Skeletal muscle satellite cell (primary cell): ENCODE measurements around the gene EEPD1.

Source experiments
- H3K27me3 ChIP-seq: 2 replicates; pipeline ENCODE4 v1.7.0; 2013; ENCODE audit warnings: low read length; ENCODE audit not compliant: control insufficient read depth, insufficient read depth
- H3K36me3 ChIP-seq: 2 replicates; pipeline ENCODE4 v1.7.0; 2013; ENCODE audit warnings: mild to moderate bottlenecking, control low read depth, low read length; ENCODE audit not compliant: insufficient read depth
- H3K4me1 ChIP-seq: 2 replicates; pipeline ENCODE4 v1.7.0; 2013; ENCODE audit warnings: low read length; ENCODE audit not compliant: control insufficient read depth, insufficient read depth
- H3K4me2 ChIP-seq: 2 replicates; pipeline ENCODE4 v1.7.0; 2013; ENCODE audit warnings: mild to moderate bottlenecking, low read length
- H3K4me3 ChIP-seq: 2 replicates; pipeline ENCODE4 v1.7.0; 2013; ENCODE audit warnings: low read length
- H3K9ac ChIP-seq: 2 replicates; pipeline ENCODE4 v1.7.0; 2013; ENCODE audit warnings: mild to moderate bottlenecking, low read depth, low read length, moderate library complexity
- H3K9me3 ChIP-seq: replicated peaks from 2 replicates; pipeline ENCODE4 v1.7.0; 2013; ENCODE audit warnings: mild to moderate bottlenecking, control low read depth, low read length

The EEPD1 gene

DNA sequence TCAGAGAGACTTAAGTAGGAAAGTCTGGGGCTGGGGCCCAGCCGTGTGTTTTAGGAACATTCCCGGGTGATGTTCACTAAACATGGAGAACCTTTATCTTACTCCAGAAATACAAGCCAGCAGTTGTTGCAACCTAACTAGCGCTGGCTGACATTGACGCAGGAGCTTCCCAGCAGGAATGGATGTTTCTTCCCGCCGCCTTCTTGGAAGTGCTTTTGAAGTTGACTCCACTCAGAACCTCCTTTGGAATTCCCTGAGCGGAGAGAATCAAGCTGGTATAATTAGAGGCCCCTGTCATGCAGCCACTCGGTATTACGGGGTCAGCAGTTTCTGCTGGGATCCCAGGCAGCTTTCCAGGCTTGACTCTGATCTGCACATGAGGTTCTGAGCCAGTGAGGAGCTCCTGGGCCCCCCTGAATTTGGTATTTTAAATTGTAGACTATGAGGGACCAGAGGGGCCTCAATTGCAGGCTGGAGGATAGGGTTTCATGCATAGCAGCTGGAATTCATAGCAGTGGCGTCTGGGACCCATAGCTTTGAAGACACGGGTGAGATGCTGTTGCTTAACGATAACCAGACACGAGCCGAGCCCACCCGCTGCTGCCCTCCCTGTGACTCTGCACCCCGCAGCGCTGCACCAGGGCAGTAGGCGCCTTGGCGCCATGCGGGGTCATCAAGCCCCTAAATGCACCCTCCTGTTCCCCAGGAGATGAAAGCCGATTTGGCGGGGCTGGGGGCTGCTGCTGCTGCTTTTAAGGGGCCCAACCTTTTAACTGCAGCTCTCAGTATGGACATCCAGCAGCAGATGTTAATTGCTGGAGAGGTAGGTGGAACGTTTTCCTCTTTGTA, 61.8 kb downstream of the EEPD1 start:
- Histone ChIP-seq H3K4me2 (no peak overlapping the region), H3K4me3 (no peak overlapping the region), H3K4me1 (peaks cover 4% of the 10 kb centered on the region), H3K9ac (no peak overlapping the region), H3K27me3 (no peaks in the 10 kb centered on the region), H3K36me3 (no peaks in the 10 kb centered on the region), H3K9me3 (no peaks in the 10 kb centered on the region)

DNA sequence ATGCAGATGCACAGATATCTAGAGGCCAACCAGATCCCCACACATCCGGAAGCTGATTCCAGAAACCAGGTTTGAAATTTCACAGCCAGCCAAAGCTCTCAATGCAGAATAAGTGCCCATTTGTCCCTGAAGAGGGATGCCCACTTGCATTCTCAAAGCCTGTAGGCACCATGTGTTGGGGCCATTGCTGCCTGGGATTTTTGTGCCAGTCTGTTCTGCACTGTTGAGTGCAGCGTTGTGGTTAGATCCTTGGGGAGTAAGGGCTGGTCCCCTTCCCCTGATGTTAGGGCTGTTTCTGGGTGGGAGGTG, 62.4 kb downstream of the EEPD1 start:
- no peak overlapping the region for H3K9ac ChIP-seq
- H3K9me3 ChIP-seq, result no peaks in the 10 kb centered on the region
- H3K4me1 ChIP-seq, result peaks cover 3% of the 10 kb centered on the region
- no peaks in the 10 kb centered on the region for H3K27me3 ChIP-seq
- no peak overlapping the region for H3K4me3 ChIP-seq
- H3K4me2 ChIP-seq, result no peak overlapping the region
- H3K36me3 ChIP-seq, result no peaks in the 10 kb centered on the region

DNA sequence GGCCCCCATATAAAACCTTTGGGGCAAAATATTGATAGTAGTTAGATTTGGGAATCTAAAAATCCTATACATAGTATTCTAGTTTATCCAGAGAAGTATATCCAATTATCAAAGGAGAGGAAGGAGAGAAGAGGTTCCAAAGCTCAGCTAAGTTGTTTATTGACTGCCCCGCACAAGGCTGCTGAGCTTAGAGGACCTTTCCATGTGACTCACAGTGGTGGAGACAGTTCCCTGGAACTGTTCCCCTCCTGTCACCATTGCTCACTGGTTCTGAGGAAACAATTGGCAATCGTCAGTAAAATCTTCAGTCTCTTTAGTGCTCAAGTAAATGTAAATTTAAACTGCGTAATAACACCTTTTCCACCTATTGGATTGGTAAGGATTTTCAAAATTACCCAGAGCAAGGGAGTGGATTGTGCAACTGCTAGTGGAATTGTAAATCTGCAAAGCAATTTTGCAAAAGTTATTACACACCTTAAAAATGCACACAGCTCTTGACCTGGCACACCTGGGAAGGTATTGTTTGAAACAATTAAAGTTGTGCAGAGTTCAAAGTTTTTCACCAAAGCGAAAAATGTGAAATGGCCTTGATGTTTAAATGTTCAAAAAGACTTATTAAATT, 63.1 kb downstream of the EEPD1 start:
- no peak overlapping the region for H3K4me2 ChIP-seq
- H3K4me3 ChIP-seq, result no peak overlapping the region
- H3K9me3 ChIP-seq, result no peaks in the 10 kb centered on the region
- no peaks in the 10 kb centered on the region for H3K27me3 ChIP-seq
- no peak overlapping the region for H3K9ac ChIP-seq
- no peaks in the 10 kb centered on the region for H3K4me1 ChIP-seq
- H3K36me3 ChIP-seq, result no peaks in the 10 kb centered on the region

DNA sequence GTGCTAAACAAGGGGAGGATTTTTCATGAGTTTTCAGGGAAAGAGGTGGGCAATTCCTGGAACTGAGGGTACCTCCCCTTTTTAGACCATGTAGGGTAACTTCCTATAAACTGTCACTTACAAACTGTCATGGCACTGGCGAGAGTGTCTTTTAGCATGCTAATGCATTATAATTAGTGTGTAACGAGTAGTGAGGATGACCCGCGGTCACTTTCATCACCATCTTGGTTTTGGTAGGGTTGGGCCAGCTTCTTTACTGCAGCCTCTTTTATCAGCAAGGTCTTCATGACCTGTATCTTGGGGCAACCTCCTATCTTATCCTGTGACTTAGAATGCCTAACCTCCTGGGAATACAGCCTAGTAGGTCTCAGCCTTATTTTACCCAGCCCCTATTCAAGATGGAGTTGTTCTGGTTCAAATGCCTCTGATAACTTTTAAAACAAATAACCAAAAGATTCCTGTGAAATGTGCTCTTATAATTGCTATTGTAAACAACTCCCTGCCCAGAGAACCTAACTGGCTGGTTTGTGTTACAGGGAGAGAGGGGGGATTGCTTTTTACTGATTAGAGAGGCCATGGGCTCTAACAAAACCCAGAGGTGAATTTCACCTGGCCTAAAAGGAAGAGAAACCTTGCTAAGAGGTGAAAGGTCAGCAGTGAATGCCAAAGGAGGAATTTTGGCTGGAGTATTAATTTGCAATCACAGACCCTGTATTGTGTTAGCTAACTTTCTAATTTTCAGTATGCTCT, 64.3 kb downstream of the EEPD1 start:
- Histone ChIP-seq H3K9ac (no peak overlapping the region), H3K4me1 (no peaks in the 10 kb centered on the region), H3K4me3 (no peak overlapping the region), H3K4me2 (no peak overlapping the region), H3K36me3 (no peaks in the 10 kb centered on the region), H3K27me3 (no peaks in the 10 kb centered on the region), H3K9me3 (no peaks in the 10 kb centered on the region)

DNA sequence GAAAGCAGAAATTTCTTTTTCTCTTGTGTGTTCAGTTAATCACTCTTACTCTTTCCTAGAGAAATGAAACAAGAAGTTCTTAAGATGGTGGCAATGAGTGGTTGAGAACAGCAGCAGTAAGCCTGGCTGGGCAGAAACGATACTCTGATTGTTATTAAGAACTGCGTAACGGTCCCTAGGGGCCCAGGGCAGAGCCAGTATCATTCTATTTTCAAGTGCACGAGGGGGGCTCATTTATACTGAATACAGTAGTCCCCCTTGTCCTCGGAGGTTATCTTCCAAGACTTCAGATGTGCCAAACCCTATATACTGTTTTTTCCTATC, 64.9 kb downstream of the EEPD1 start:
- Histone ChIP-seq H3K9me3 (no peaks in the 10 kb centered on the region), H3K4me3 (no peak overlapping the region), H3K27me3 (no peaks in the 10 kb centered on the region), H3K36me3 (no peaks in the 10 kb centered on the region), H3K4me2 (no peak overlapping the region), H3K4me1 (no peaks in the 10 kb centered on the region), H3K9ac (no peak overlapping the region)

DNA sequence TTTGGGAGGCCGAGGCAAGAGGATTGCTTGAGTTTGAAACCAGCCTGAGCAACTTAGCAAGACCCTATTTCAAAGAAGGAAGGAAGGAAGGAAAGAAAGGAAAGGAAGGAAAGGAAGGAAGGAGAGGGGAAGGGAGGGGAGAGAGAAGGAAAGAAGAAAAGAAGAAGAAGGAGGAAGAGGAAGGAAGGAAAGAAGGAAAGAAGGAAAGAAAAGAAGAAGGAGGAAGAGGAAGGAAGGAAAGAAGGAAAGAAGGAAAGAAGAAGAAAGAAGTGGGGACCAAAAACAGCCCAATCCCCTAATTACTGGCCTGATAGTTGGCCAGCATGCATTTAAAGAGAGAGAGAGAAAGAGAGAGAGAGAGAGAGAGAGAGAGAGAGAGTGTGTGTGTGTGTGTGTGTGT, 66.4 kb downstream of the EEPD1 start:
- H3K4me2 ChIP-seq, result no peak overlapping the region
- H3K4me1 ChIP-seq, result no peaks in the 10 kb centered on the region
- H3K4me3 ChIP-seq, result no peak overlapping the region
- no peaks in the 10 kb centered on the region for H3K27me3 ChIP-seq
- no peak overlapping the region for H3K9ac ChIP-seq
- no peaks in the 10 kb centered on the region for H3K36me3 ChIP-seq
- no peaks in the 10 kb centered on the region for H3K9me3 ChIP-seq

DNA sequence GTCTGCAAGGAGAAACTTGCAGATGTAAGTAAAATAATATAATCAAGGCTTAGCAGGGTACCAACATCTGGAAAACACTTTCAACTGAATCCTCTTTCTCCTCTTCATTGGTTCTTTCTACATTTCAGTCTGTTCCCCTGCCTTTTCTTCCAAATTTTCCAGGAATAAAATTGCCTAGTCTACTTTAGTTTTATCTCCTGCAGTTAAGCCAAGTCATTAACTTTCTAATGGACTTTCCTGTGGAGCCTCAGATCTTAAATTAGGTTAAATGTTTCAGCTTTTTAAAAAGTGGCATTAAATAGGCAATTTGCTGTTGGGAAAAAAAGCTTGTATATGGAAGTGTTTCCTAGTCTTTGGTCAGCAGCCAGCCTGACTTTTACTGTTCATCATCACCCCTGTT, 70.8 kb downstream of the EEPD1 start:
- Histone ChIP-seq H3K9me3 (no peaks in the 10 kb centered on the region), H3K4me2 (no peak overlapping the region), H3K4me1 (no peaks in the 10 kb centered on the region), H3K9ac (no peak overlapping the region), H3K36me3 (no peaks in the 10 kb centered on the region), H3K4me3 (no peak overlapping the region), H3K27me3 (no peaks in the 10 kb centered on the region)

DNA sequence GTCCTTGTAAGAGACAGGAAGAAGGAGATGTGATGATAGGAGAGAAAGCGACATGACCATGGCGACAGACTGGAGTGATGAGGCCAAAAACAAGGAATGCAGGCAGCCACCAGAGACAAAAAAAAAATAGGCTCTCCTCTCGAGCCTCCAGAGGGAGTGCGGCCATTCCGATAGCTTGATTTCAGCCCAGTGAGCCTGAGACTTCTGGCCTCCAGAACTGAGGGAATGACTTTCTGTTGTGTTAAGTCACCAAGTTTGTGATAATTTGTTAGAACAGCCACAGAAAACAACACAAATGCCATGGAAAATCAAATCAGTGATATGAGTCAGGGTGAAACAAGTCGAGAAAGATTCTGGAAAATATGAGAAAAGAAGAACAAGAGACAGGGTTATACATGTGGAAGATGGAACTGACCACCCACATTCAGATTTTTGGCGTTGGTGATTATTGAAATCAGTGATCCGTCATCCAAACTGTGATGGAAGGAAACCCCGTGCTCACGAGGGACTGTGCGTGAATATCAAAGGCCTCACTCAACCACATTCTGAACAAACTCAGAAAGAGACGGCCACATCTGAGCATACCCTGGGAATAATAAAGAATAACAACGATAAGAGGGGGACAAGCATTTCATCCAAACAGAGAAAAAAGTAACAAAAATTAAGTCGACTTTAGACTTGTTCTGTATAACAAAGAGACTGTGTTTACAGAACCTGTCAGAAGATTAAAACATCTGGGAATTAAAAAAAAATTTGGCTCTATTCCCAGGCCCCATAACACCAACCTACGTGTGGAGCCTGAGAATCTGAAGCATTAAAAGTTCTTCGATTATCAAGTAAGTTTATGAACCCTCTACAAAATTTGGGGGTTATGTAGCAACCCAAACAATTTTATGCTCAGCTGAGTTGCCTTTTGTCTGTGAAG, 72.1 kb downstream of the EEPD1 start:
- H3K4me1 ChIP-seq, result no peaks in the 10 kb centered on the region
- no peaks in the 10 kb centered on the region for H3K9me3 ChIP-seq

DNA sequence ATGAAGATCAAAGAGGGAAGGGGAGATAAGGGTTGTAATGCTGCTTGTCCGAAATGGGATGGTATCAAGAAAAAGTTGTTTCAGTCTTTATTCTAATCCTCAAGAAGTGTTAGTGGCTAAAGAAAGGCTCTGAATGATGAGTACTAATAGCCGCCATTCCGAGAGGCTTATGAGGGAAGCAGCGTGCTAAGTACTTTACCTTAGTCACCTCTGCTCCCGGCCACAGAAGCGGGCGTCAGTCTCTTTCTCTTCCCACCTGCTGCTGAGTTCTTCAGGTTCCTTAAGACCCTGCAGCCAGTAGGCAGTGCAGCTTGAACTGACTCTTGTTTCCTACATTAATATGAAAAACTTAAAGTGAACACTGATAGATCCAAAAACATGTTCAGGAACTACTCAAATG, 73.1 kb downstream of the EEPD1 start:
- Histone ChIP-seq H3K4me3 (no peak overlapping the region), H3K36me3 (no peaks in the 10 kb centered on the region), H3K4me1 (no peaks in the 10 kb centered on the region), H3K9ac (no peak overlapping the region), H3K27me3 (no peaks in the 10 kb centered on the region), H3K4me2 (no peak overlapping the region), H3K9me3 (no peaks in the 10 kb centered on the region)

More for the DNA sequence above, 72.1 kb downstream of the EEPD1 start:
- Histone ChIP-seq H3K4me3 (no peak overlapping the region), H3K36me3 (no peaks in the 10 kb centered on the region), H3K4me2 (no peak overlapping the region), H3K27me3 (no peaks in the 10 kb centered on the region), H3K9ac (no peak overlapping the region)

DNA sequence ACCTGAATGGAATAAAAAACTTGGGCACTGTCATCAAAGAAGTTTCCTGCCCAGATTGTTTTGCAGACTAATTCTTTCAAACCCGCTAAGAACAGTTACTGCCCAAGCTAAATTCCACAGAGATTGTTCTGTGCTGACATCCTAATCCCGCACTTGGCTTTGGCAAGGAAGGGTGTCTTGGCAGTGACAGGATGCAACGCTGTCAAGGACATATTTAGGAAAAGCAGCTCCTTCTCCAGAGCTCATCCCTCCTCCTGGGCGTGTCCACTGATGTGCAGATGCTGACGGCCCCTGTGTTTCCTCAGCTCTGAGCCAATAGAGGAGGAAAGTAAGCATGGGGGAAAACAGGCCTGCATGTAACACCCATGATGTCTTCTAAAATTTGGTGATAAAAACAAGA, 74.2 kb downstream of the EEPD1 start:
- H3K4me1 ChIP-seq, result no peaks in the 10 kb centered on the region
- H3K4me3 ChIP-seq, result no peak overlapping the region
- no peaks in the 10 kb centered on the region for H3K9me3 ChIP-seq
- no peaks in the 10 kb centered on the region for H3K36me3 ChIP-seq
- H3K27me3 ChIP-seq, result no peaks in the 10 kb centered on the region
- H3K4me2 ChIP-seq, result no peak overlapping the region
- H3K9ac ChIP-seq, result no peak overlapping the region

DNA sequence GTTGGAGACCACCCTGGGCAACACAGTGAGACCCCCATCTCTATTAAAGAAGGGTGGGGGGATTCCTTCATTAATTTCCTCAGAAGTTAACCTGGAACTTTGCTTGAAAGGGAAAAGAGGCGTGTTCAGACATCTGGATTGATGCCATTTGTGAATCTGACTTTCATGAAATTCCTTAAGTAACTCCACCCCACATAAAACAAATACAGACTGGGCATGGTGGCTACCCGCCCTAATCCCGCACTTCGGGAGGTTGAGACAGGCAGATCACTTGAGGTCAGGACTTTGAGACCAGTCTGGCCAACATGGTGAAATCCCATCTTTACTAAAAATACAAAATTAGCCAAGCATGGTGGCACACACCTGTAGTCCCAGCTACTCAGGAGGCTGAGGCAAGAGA, 75.0 kb downstream of the EEPD1 start:
- H3K9me3 ChIP-seq, result no peaks in the 10 kb centered on the region
- no peaks in the 10 kb centered on the region for H3K27me3 ChIP-seq
- no peak overlapping the region for H3K9ac ChIP-seq
- no peak overlapping the region for H3K4me3 ChIP-seq
- no peak overlapping the region for H3K4me2 ChIP-seq
- H3K36me3 ChIP-seq, result no peaks in the 10 kb centered on the region
- H3K4me1 ChIP-seq, result no peaks in the 10 kb centered on the region
